Measurements from ENCODE around the gene TFB1M.
"Not testable (repeated sequence)": the region's sequence is repeated elsewhere in the genome, so short reads cannot be mapped to it uniquely, and the experiment has no call there.

TFB1M gene

DNA sequence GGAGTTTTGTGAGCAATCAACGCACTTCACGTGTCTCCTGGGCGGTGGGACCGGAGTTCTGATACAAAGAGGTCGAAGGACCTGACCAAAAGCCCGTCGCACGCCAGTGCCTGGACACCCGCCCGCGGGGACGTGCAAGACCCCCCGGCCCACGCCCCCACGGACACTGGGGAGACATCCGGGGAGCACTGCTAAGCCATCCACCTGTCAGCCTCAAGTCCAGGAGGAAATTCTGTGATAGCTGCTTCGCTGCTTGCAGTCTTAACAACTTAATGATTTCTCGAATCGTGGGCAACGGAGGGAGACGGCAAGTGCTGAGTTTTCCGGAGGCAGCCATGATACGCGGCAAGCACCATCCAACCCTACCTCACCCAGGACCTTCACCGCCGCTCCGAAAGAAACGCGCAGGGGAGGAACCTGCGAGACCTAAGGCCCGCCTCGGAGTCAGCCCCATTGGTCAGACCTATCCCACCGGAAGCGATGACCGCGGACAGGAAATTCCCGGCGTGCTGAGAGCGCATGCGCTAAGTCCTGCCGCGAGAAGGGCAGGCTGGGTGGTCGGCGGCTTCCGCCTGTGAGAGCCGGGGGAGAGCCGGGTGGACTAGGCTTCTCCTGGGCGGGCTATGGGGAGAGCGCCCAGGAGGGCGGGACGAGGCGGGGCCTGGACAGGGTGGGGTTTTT lies at the start of gene TFB1M:
Gene TFB1M (minus strand): TSS at position 393 of the 681 bp plus-strand sequence. CDS start 56 bp downstream, at position 337.
- peak; percentile 98 for DNase-seq (ENCODE audit: low read depth)

DNA sequence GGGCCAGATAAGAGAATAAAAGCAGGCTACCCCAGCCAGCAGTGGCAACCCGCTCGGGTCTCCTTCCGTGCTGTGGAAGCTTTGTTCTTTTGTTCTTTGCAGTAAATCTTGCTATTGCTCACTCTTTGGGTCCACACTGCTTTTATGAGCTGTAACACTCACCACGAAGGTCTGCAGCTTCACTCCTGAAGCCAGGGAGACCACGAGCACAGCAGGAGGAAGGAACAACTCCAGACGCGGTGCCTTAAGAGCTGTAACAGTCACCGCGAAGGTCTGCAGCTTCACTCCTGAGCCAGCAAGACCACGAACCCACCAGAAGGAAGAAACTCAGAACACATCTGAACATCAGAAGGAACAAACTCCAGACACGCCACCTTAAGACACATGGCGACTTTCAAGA lies 49.7 kb upstream of the TFB1M start:
- not testable (repeated sequence) for DNase-seq (ENCODE audit: low read depth)

DNA sequence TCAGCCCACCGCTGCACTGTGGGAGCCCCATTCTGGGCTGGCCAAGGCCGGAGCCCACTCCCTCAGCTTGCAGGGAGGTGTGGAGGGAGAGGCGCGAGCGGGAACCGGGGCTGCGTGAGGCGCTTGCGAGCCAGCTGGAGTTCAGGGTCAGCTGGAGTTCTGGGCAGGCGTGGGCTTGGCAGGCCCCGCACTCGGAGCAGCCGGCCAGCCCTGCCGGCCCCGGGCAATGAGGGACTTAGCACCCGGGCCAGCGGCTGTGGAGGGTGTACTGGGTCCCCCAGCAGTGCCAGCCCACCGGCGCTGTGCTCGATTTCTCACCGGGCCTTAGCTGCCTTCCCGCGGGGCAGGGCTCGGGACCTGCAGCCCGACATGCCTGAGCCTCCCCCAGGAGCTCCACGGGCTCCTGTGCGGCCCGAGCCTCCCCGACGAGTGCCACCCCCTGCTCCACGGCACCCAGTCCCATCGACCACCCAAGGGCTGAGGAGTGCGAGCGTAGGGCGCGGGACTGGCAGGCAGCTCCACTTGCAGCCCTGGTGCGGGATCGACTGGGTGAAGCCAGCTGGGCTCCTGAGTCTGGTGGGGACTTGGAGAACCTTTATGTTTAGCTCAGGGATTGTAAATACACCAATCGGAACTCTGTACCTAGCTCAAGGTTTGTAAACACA lies 48.8 kb upstream of the TFB1M start:
- DNase-seq (ENCODE audit: low read depth) = not testable (repeated sequence)

DNA sequence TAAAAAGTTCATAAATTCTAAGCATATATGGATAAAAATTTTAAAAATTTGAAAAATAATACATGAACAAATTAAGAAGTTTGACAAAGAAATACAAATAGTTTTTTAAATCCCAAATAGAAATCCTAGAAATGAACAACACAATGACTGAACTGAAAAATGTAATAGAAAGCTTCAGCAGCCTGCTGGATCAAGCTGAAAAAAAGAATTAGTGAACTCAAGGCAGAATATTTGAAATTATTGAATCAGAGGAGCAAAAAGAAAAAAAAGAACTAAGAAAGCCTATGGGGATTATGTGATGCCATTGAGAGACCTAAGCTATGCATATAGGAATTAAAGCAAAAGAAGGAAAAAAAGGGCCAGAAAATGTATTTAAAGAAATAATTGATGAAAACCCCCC lies 39.9 kb upstream of the TFB1M start:
- no peak for DNase-seq (ENCODE audit: low read depth)

DNA sequence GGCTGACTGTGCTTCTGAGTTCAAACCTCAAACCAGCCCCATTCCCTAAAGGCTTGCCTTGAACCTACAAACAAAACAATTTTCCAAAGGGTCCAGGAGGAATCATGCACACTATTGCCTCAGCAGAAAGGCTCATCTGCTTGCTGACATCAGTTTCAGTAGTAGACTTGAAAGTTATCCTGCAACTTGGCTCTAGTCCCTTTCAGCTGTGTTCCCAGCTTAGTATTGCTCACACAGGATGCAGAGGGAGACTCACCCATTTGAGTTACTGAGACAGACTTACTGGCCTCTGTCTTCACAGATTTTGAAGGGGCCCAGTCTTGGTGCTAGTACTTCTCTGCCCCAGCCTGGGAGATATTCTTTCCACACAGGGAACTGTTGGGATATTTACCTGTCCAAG lies 38.5 kb upstream of the TFB1M start:
- peak; percentile 32 for DNase-seq (ENCODE audit: low read depth)

DNA sequence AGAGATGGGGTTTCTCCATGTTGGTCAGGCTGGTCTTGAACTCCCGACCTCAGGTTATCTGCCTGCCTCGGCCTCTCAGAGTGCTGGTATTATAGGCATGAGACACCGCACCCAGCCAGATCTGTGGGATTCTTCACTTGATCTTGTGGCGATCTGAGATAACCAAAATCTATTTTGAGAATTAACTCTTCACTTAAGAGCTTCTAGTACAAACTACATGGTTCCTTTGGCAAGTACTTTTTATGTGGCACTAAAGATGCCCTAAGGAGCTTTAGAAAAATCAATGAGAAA lies 37.8 kb upstream of the TFB1M start:
- DNase-seq (ENCODE audit: low read depth) = no peak

DNA sequence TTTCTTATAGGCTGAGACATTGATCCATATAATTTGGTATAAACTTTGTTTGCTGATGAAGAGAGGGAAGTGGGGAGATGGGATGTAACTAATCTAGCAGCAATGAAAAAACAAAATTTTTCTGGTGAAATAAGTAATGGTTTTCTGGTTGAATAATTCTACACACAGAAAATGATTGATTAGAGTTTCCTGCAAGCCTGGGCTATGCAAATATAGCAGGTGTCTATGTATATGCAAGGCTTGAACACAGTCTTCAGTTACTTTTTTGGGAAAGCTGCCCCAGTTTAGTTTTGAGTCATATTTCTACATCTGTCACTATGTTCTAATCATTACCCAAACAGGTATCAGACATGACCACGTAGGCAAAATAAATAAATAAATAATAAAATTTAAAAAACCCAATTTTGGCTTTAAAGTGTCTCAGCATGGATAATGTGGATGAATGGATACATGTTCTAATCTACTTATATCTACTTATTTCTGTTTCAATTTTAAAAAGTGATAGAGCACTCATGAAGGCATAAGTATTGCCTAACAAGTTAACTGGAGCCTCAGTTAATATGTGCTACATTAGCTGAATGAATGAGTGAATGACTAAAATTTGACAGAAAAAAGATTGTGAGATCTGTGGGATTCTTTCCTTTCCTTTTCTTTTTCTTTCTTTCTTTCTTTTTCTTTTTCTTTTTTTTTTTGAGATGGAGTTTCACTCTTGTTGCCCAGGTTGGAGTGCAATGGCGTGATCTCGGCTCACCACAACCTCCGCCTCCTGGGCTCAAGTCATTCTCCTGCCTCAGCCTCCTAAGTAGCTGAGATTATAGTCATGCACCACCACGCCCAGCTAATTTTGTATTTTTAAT lies 37.2 kb upstream of the TFB1M start:
- no peak for DNase-seq (ENCODE audit: low read depth)

DNA sequence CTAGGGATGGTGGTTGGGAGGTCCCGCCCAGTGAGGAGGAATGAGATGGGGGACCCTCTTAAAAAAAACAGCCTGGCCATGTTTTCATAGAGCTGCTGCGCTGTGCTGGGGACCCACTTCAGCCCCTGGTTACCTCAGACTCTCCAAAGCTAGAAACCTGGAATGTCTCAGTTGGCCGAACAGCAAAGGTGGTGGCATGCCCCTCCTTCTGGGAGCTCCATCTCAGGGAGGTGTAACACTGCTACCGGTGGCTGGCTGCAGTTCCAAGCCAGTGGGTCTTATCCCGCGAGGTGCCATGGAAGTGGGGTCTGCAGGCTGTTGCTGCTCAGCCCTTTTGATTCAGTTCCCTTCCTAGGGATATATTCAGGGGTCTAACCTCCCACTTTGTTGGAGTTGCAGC lies 35.7 kb upstream of the TFB1M start:
- no peak for DNase-seq (ENCODE audit: low read depth)

DNA sequence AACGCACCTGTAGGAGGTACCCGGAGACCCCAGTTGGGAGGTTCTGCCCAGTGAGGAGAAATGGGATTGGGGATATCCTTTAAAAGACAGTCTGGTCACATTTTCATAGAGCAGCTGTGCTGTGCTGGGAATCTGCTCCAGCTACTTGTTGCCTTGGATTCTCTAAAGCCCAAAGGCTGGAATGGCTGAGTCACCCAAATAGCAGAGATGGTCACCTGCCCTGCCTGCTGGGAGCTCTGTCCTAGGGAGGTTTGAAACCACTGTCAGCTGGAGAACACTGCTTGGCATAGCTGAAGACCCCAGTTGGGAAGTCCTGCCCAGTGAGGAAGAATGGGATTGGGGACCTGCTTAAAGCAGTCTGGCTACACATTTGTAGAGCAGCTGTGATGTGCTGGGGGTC lies 34.8 kb upstream of the TFB1M start:
- DNase-seq (ENCODE audit: low read depth) = peak; percentile 38

DNA sequence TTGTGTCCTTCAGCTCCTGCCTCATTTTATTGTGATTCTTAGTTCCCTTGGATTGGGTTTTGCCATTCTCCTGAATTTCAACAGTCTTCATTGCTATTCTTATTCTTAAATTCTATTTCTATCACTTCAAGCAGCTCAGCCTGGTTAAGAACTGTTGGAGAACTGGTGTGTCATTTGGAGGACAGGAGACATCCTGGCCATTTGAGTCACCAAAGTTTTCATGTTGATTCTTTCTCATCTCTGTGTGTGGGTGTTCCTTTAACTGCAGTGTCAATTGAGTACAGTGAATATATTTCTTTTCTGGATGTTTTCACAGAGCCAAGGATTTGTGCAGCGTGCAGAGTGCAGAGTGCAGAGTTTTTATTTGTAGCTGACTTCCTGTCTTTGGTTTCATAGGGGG lies 33.5 kb upstream of the TFB1M start:
- no peak for DNase-seq (ENCODE audit: low read depth)

DNA sequence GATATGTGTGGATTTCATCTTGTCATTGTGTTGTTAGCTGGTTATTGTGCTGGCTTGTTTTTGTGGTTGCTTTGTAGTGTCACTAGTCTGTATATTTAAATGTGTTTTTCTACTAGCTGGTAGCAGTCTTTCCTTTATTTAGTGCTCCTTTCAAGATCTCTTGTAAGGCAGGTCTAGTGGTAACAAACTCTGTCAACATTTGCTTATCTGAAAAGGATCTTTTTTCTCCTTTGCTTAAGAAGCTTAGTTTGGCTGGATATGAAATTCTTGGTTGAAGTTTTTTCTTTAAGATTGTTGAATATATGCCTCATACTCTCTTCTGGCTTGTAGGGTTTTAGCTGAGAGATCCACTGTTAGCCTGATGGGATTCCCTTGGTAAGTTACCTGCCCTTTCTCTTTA lies 32.7 kb upstream of the TFB1M start:
- no peak for DNase-seq (ENCODE audit: low read depth)

DNA sequence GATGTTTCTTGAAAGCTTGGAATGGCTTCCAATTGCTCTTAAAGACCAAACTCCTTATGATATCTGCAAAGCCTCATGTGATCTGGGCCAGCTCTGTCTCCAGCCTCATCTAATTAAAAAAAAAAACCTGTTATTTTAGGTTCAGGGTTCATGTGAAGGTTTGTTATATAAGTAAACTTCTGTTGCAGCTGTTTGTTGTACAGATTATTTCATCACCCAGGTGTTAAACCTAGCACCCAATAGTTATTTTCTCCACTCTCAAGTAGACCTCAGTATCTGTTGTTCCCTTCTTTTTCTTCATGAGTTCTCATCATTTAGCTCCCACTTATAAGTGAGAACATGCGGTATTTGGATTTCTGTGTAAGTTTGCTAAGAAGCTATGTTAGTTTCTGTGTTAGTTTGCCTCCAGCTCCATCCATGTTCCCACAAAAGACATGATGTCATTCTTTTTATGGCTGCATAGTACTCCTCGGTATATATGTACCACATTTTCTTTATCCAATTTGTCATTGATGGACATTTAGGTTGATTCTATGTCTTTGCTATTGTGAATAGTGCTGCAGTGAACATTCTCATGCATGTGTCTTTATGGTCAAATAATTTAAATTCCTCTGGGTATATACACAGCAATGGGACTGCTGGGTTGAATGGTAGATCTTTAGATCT lies 30.2 kb upstream of the TFB1M start:
- DNase-seq (ENCODE audit: low read depth) = no peak

DNA sequence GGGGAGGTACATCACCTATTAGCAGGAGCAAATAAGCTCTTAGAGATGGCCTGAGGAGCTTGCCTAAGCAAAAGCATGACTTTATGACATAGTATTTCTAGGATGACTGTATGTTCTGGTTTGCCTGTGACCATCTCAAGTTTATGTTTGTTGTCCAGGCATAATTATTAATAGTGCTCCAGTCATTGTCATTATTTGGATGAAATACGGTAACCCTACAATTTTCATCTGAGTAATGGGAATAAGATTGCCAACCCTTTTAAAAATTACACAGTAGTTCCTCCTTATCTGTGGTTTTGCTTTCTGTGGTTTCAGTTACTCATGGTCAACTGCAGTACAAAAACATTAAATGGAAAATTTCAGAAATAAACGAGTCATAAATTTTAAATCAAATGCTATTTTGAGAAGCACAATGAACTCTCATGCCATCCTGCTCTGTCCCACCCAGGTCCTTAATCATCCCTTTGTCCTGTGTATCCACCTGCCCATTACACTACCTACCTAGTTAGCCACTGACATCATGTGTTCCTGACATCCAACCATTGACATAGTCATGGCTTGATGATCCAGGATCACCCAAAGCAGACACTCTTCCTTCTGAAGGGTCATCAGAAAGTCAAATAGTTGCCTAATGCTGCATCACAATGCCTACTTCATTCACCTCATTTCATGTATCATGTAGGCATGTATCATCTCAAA lies 27.0 kb upstream of the TFB1M start:
- DNase-seq (ENCODE audit: low read depth) = peak; percentile 90

DNA sequence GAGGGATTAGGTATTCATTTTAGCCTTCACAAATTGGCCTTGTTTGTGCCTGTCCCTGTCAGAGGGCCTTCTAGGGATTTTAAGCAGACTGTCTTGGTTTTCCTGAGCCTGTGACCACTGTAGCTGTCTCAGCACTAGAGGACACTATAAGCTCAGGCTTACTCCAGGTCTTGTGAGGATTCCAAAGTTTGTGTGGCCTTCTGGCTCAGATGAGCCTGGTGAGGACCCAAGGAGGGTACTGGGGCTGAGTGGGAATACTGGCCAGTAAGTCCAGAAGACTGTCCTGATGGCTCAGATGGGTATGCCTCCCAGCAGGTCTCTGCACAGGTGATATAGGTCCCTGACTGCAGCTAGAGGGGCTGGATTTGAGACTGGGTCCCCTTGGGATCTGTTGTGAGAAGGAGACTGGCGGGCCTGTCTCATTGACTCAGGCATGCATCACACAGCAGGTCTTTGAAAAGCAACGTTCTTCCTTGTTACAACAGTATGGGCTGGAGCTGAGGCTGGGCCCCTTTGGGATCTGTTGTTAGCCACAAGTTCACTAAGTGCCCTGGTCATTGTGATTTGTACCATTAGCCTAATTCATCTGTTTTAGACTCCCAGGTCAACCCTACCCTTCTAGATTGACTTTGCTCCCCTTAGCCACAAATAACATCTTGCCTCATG lies 26.3 kb upstream of the TFB1M start:
- DNase-seq (ENCODE audit: low read depth) = peak; percentile 67

DNA sequence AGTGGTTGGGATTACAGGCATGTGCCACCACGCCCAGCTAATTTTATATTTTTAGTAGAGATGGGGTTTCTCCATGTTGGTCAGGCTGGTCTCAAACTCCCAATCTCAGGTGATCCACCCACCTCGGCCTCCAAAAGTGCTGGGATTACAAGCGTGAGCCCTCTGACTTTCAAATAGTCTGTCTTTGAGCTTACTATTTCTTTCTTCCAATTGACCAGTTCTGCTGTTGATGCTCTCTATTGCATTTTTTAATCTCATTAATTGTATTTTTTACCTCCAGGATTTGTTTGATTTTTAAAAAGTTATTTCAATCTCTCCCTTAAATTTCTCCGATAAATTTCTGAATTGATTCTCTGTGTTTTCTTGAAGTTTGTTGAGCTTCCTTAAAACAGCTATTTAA lies 25.6 kb upstream of the TFB1M start:
- not testable (repeated sequence) for DNase-seq (ENCODE audit: low read depth)

DNA sequence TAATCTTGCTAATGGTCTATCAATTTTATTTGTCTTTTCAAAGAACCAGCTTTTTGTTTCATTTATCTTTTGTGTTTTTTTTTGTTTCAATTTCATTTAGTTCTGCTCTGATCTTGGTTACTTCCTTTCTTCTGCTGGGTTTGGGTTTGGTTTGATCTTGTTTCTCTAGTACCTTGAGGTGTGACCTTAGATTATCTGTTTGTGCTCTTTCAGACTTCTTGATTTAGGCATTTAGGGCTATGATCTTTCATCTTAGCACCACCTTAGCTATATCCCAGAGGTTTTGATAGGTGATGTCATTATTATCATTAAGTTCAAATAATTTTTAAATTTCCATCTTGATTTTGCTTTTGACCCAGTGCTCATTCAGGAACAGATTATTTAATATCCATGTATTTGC lies 24.0 kb upstream of the TFB1M start:
- DNase-seq (ENCODE audit: low read depth) = not testable (repeated sequence)

DNA sequence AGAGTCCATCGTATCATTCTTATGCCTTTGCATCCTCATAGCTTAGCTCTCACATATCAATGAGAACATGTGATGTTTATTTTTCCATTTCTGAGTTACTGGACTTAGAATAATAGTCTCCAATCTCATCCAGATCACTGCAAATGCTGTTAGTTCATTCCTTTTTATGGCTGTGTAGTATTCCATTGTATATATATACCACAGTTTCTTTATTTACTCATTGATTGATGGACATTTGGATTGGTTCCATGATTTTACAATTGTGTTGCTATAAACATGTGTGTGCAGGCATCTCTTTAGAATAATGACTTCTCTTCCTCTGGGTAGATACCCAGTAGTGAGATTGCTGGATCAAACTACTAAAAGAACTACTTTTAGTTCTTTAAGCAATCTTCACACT lies 21.0 kb upstream of the TFB1M start:
- no peak for DNase-seq (ENCODE audit: low read depth)

DNA sequence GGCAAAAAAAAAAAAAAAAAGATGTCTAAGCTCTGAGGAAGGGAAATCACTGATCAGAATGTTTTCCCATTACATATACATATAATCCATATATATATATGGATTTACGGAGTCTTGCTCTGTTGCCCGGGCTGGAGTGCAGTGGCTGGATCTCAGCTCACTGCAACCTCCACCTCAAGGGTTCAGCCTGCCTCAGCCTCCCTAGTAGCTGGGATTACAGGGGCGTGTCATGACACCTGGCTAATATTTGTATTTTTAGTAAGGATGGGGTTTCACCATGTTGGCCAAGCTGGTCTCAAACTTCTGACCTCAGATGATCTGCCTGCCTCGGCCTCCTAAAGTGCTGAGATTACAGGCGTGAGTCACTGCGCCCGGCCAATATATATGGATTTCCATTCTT lies 19.8 kb upstream of the TFB1M start:
- DNase-seq (ENCODE audit: low read depth) = not testable (repeated sequence)

DNA sequence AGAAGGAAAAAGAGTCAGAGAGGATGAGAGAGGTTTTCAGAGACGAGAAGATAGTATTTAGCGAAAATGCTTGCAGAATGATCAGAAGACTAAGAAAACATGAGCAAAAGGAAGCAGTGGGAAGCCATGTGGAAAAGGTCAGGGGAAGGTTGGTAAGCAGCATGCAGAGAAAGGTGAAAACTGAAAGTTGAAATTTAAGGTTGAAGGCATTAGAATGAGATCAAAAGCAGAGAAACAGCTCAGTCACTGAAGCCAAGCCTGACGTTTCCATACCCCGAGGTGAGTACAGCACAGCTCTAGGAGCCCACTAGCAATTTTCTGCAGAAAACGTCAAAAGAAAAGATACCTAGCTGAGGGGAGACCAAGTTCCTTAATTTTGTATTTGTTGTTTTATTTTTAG lies 19.1 kb upstream of the TFB1M start:
- DNase-seq (ENCODE audit: low read depth) = no peak

DNA sequence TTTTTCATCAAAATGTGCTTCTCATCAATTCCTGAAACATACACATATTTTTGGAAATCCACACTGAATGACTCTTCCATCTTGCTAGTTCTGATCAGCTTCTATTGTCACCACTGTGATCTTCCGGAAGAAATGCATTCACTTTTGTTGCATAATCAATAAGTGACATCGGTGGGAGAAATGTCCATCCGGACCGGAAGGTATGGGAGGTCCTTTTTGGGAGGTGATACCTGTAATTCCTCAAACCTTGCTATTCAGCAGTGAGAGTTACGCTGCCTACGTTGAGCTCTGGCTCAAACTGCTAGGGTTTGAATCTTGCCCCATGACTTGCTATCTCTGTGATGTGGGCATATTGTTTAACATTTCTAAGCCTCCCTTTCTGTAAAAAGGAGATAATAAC lies 16.6 kb upstream of the TFB1M start:
- DNase-seq (ENCODE audit: low read depth) = no peak

DNA sequence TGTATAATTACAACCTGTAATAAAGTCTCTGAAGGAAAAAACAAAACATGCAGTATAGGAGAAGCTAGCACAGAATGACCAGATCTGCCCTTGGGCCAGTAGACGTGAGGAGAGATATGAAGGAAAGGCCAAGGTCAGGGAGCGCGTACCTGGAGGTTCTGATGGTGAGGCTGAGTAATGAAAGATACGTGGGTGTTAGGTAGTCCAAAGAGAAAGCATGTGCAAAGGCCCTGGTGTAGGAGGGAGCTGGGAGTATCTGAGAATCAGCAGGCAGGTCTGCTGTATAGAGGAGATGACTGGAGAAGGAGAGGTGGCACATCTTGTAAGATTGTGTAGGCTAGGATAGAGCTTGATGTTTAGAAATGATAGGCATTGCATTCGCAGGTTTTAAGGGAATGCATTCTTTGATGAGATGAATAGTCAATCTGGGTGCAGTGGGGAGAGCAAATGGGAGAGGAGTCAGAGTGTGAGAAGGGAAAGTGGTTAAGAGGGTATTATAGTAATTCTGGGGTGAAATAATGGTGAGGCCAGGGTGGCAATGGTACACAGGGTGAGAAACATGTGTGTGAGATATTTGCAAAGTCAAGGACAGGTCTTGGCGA lies 15.9 kb upstream of the TFB1M start:
- DNase-seq (ENCODE audit: low read depth) = no peak

All from amniotic epithelial cell (primary cell).